HEK293 (cell line): ENCODE data around the gene GNG7.

Experiments
- CTCF ChIA-PET: fragments of 350-600 bp; formaldehyde crosslinking; extraction: SDS; loops from one replicate; lab custom pipeline; 2021; ENCODE audit warnings: antibody characterized with exemption; lab: Yijun Ruan, JAX
- POLR2A ChIA-PET: fragments of 300-600 bp; formaldehyde crosslinking; extraction: SDS; loops from one replicate; lab custom pipeline; 2020; ENCODE audit warnings: antibody characterized with exemption, inconsistent platforms; lab: Yijun Ruan, JAX
- H3K27ac ChIP-seq: fragments of 200-500 bp; sonication (Bioruptor generic); 2 replicates; pipeline ENCODE4 v1.5.1; 2014; ENCODE audit warnings: low read depth, low read length, control low read depth, inconsistent platforms; ENCODE audit errors: extremely low read depth
- H3K36me3 ChIP-seq, 2 experiments: fragments of 200-500 bp in 1 of 2; sonication (Bioruptor generic) in 1 of 2; 1 replicate in 1 of 2; 2 replicates in 1 of 2; pipeline ENCODE4 v1.5.1; 2014 to 2017; ENCODE audit warnings: inconsistent platforms in 2 of 2, low read length in 2 of 2; ENCODE audit not compliant: control insufficient read depth in 2 of 2, insufficient read depth in 1 of 2
- H3K4me1 ChIP-seq: fragments of 200-500 bp; sonication (Bioruptor generic); 2 replicates; pipeline ENCODE4 v1.5.1; 2014; ENCODE audit warnings: mild to moderate bottlenecking, low read length, inconsistent platforms; ENCODE audit not compliant: control insufficient read depth, insufficient read depth
- H3K4me3 ChIP-seq: 2 replicates; pipeline ENCODE4 v1.5.1; 2011; ENCODE audit warnings: low read depth, mild to moderate bottlenecking, control low read depth, low read length, moderate library complexity
- H3K9me3 ChIP-seq: fragments of 200-500 bp; sonication (Bioruptor generic); 2 replicates; pipeline ENCODE4 v1.5.1; 2014; ENCODE audit warnings: low read depth, low read length, inconsistent platforms; ENCODE audit not compliant: control insufficient read depth, insufficient read depth
- EGR2 ChIP-seq: fragments of 450-650 bp; formaldehyde crosslinking; IDR thresholded peaks from 2 replicates; pipeline ENCODE4 v1.5.1; 2016; ENCODE audit warnings: low read depth, missing biosample characterization, missing genetic modification characterization
- GLIS1 ChIP-seq: fragments of 450-650 bp; formaldehyde crosslinking; IDR thresholded peaks from 2 replicates; pipeline ENCODE4 v1.5.1; 2016; ENCODE audit warnings: missing biosample characterization, missing genetic modification characterization
- GLIS2 ChIP-seq: fragments of 450-650 bp; formaldehyde crosslinking; IDR thresholded peaks from 2 replicates; pipeline ENCODE4 v1.5.1; 2016; ENCODE audit warnings: missing biosample characterization, missing genetic modification characterization
- KLF10 ChIP-seq: fragments of 450-650 bp; IDR thresholded peaks from 2 replicates; pipeline ENCODE4 v1.5.1; 2018; ENCODE audit warnings: missing biosample characterization, mild to moderate bottlenecking, missing genetic modification characterization
- KLF8 ChIP-seq: fragments of 450-650 bp; formaldehyde crosslinking; IDR thresholded peaks from 2 replicates; pipeline ENCODE4 v1.5.1; 2016; ENCODE audit warnings: missing biosample characterization, missing genetic modification characterization
- SP2 ChIP-seq: fragments of 450-650 bp; formaldehyde crosslinking; IDR thresholded peaks from 2 replicates; pipeline ENCODE4 v1.5.1; 2016; ENCODE audit warnings: missing biosample characterization, missing genetic modification characterization
- SP3 ChIP-seq: fragments of 450-650 bp; formaldehyde crosslinking; IDR thresholded peaks from 2 replicates; pipeline ENCODE4 v1.5.1; 2016; ENCODE audit warnings: missing biosample characterization, missing genetic modification characterization
- WT1 ChIP-seq: fragments of 450-650 bp; formaldehyde crosslinking; IDR thresholded peaks from 2 replicates; pipeline ENCODE4 v1.5.1; 2016; ENCODE audit warnings: missing biosample characterization, missing genetic modification characterization
- YY2 ChIP-seq: fragments of 450-650 bp; formaldehyde crosslinking; IDR thresholded peaks from 2 replicates; pipeline ENCODE4 v1.5.1; 2016; ENCODE audit warnings: missing biosample characterization, missing genetic modification characterization
- ZBTB7A ChIP-seq: fragments of 450-650 bp; formaldehyde crosslinking; IDR thresholded peaks from 2 replicates; pipeline ENCODE4 v1.5.1; 2016; ENCODE audit warnings: low read depth, missing biosample characterization, missing genetic modification characterization
- ZFHX2 ChIP-seq: fragments of 450-650 bp; formaldehyde crosslinking; conservative IDR thresholded peaks from 2 replicates; pipeline ENCODE4 v1.5.1; 2016; ENCODE audit warnings: missing biosample characterization, missing genetic modification characterization
- ZIC2 ChIP-seq: fragments of 450-650 bp; formaldehyde crosslinking; IDR thresholded peaks from 2 replicates; pipeline ENCODE4 v1.5.1; 2016; ENCODE audit warnings: missing biosample characterization, missing genetic modification characterization
- ZNF138 ChIP-seq: fragments of 450-650 bp; formaldehyde crosslinking; IDR thresholded peaks from 2 replicates; pipeline ENCODE4 v1.5.1; 2016; ENCODE audit warnings: missing biosample characterization, missing genetic modification characterization, borderline replicate concordance
- ZNF19 ChIP-seq: fragments of 450-650 bp; formaldehyde crosslinking; IDR thresholded peaks from 2 replicates; pipeline ENCODE4; 2016; ENCODE audit warnings: missing biosample characterization, missing genetic modification characterization, low read depth
- ZNF221 ChIP-seq: fragments of 450-650 bp; formaldehyde crosslinking; IDR thresholded peaks from 2 replicates; pipeline ENCODE4 v1.5.1; 2017; ENCODE audit warnings: missing biosample characterization, missing genetic modification characterization, borderline replicate concordance
- ZNF501 ChIP-seq: fragments of 450-650 bp; formaldehyde crosslinking; IDR thresholded peaks from 2 replicates; pipeline ENCODE4 v1.5.1; 2016; ENCODE audit warnings: missing biosample characterization, missing genetic modification characterization
- ZNF600 ChIP-seq: fragments of 450-650 bp; formaldehyde crosslinking; IDR thresholded peaks from 2 replicates; pipeline ENCODE4 v1.5.1; 2016; ENCODE audit warnings: missing biosample characterization, missing genetic modification characterization
- ZNF707 ChIP-seq: fragments of 450-650 bp; formaldehyde crosslinking; IDR thresholded peaks from 2 replicates; pipeline ENCODE4 v1.5.1; 2016; ENCODE audit warnings: missing biosample characterization, missing genetic modification characterization
- ZNF76 ChIP-seq: fragments of 450-650 bp; formaldehyde crosslinking; IDR thresholded peaks from 2 replicates; pipeline ENCODE4; 2016; ENCODE audit warnings: low read depth, missing biosample characterization, missing genetic modification characterization, borderline replicate concordance
- ZNF785 ChIP-seq: fragments of 450-650 bp; formaldehyde crosslinking; IDR thresholded peaks from 2 replicates; pipeline ENCODE4 v1.5.1; 2016; ENCODE audit warnings: missing biosample characterization, missing genetic modification characterization
- ZNF837 ChIP-seq: fragments of 450-650 bp; formaldehyde crosslinking; IDR thresholded peaks from 2 replicates; pipeline ENCODE4 v1.5.1; 2016; ENCODE audit warnings: missing biosample characterization, missing genetic modification characterization
- ZXDB ChIP-seq: fragments of 450-650 bp; formaldehyde crosslinking; IDR thresholded peaks from 2 replicates; pipeline ENCODE4 v1.5.1; 2016; ENCODE audit warnings: missing biosample characterization, missing genetic modification characterization
- TF ChIP-seq, protein P1 (sequence below): fragments of 450-650 bp; formaldehyde crosslinking; IDR thresholded peaks from 2 replicates; pipeline ENCODE4 v1.5.1; 2016; ENCODE audit warnings: missing biosample characterization, missing genetic modification characterization
- TF ChIP-seq, protein P2 (sequence below): fragments of 450-650 bp; formaldehyde crosslinking; IDR thresholded peaks from 2 replicates; pipeline ENCODE4 v1.5.1; 2016; ENCODE audit warnings: missing biosample characterization, missing genetic modification characterization
- TF ChIP-seq, protein P3 (sequence below): fragments of 450-650 bp; formaldehyde crosslinking; IDR thresholded peaks from 2 replicates; pipeline ENCODE4 v1.5.1; 2017; ENCODE audit warnings: missing biosample characterization, missing genetic modification characterization
- TF ChIP-seq, protein P4 (sequence below): fragments of 450-650 bp; formaldehyde crosslinking; IDR thresholded peaks from 2 replicates; pipeline ENCODE4 v1.5.1; 2016; ENCODE audit warnings: missing biosample characterization, missing genetic modification characterization

GNG7 gene

GRCh38 chr19:2720777-2721569 is 18.5 kb upstream of the GNG7 start, which contains the start of gene DIRAS1:
TSS of gene DIRAS1 (minus strand) at chr19:2721372. CDS start at chr19:2717806, 3,566 bp downstream.
- H3K27ac ChIP-seq: no peak within 1 kb of the TSS
- CTCF ChIA-PET: interaction anchor here (0.6 kb wide), 1 partner anchor 547 kb away, joined by 3 read pairs; no protein-coding TSS in a partner anchor
- TF ChIP-seq ZNF501 (tag by site-specific recombination) (no peak), GLIS2 (tag by site-specific recombination) (peak; percentile 43; the same call in 1 of the 2 replicates), SP2 (tag by site-specific recombination) (peak; percentile 54), SP3 (tag by site-specific recombination) (peak; percentile 51), GLIS1 (peak; percentile 57), KLF10 (tag by site-specific recombination) (no peak), ZNF138 (tag by site-specific recombination) (no peak), KLF8 (tag by site-specific recombination) (peak; percentile 45; the same call in 1 of the 2 replicates), ZBTB7A (tag by site-specific recombination) (peak; percentile 64; the same call in 1 of the 2 replicates)
- TF ChIP-seq, protein P1, sequence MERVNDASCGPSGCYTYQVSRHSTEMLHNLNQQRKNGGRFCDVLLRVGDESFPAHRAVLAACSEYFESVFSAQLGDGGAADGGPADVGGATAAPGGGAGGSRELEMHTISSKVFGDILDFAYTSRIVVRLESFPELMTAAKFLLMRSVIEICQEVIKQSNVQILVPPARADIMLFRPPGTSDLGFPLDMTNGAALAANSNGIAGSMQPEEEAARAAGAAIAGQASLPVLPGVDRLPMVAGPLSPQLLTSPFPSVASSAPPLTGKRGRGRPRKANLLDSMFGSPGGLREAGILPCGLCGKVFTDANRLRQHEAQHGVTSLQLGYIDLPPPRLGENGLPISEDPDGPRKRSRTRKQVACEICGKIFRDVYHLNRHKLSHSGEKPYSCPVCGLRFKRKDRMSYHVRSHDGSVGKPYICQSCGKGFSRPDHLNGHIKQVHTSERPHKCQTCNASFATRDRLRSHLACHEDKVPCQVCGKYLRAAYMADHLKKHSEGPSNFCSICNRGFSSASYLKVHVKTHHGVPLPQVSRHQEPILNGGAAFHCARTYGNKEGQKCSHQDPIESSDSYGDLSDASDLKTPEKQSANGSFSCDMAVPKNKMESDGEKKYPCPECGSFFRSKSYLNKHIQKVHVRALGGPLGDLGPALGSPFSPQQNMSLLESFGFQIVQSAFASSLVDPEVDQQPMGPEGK (tag by site-specific recombination): peak; percentile 63; the same call in 1 of the 2 replicates
- TF ChIP-seq, protein P2, sequence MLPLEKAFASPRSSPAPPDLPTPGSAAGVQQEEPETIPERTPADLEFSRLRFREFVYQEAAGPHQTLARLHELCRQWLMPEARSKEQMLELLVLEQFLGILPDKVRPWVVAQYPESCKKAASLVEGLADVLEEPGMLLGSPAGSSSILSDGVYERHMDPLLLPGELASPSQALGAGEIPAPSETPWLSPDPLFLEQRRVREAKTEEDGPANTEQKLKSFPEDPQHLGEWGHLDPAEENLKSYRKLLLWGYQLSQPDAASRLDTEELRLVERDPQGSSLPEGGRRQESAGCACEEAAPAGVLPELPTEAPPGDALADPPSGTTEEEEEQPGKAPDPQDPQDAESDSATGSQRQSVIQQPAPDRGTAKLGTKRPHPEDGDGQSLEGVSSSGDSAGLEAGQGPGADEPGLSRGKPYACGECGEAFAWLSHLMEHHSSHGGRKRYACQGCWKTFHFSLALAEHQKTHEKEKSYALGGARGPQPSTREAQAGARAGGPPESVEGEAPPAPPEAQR (tag by site-specific recombination): no peak
- TF ChIP-seq, all 188 proteins: peak for 7
- POLR2A ChIA-PET: interaction anchor here (0.5 kb wide), 1 partner anchor 1631 kb away, joined by 3 read pairs; no protein-coding TSS in a partner anchor
- Histone ChIP-seq H3K4me3 (peak within 1 kb of the TSS; percentile 37), H3K4me1 (no peaks in the 10 kb centered on the region), H3K36me3 (peaks cover 0 to 19% of the 10 kb centered on the region in 2 experiments; a peak in 1 of 3 replicates), H3K9me3 (no peaks in the 10 kb centered on the region)

GRCh38 chr19:2719920-2720776 is 17.7 kb upstream of the GNG7 start:
- POLR2A ChIA-PET: interaction anchor here (0.5 to 0.6 kb wide), 2 partner anchors 60 to 1632 kb away, joined by 3 to 4 read pairs; no protein-coding TSS in a partner anchor
- Histone ChIP-seq H3K27ac (no peak overlapping the region), H3K4me3 (peak overlapping the region; percentile 37), H3K36me3 (peaks cover 0 to 27% of the 10 kb centered on the region in 2 experiments; a peak in 1 of 3 replicates), H3K4me1 (no peaks in the 10 kb centered on the region), H3K9me3 (no peaks in the 10 kb centered on the region)
- CTCF ChIA-PET: interaction anchor here (0.6 kb wide), 1 partner anchor 546 kb away, joined by 3 read pairs; no protein-coding TSS in a partner anchor
- TF ChIP-seq ZNF600 (tag by site-specific recombination) (0 out of 2 replicates have a peak, but pooled peaks have one; percentile 25), ZNF221 (tag by site-specific recombination) (no peak), EGR2 (tag by site-specific recombination) (peak; percentile 56; the same call in 1 of the 2 replicates), ZNF76 (tag by site-specific recombination) (no peak), ZNF837 (no peak), SP2 (tag by site-specific recombination) (peak; percentile 46), WT1 (tag by site-specific recombination) (no peak), ZFHX2 (tag by site-specific recombination) (peak; percentile 63), ZNF707 (tag by site-specific recombination) (no peak), ZIC2 (tag by site-specific recombination) (0 out of 2 replicates have a peak, but pooled peaks have one; percentile 12), YY2 (tag by site-specific recombination) (no peak), ZXDB (tag by site-specific recombination) (no peak), ZNF19 (tag by site-specific recombination) (no peak), ZNF785 (tag by site-specific recombination) (no peak)
- TF ChIP-seq, protein P3, sequence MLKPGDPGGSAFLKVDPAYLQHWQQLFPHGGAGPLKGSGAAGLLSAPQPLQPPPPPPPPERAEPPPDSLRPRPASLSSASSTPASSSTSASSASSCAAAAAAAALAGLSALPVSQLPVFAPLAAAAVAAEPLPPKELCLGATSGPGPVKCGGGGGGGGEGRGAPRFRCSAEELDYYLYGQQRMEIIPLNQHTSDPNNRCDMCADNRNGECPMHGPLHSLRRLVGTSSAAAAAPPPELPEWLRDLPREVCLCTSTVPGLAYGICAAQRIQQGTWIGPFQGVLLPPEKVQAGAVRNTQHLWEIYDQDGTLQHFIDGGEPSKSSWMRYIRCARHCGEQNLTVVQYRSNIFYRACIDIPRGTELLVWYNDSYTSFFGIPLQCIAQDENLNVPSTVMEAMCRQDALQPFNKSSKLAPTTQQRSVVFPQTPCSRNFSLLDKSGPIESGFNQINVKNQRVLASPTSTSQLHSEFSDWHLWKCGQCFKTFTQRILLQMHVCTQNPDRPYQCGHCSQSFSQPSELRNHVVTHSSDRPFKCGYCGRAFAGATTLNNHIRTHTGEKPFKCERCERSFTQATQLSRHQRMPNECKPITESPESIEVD (tag by site-specific recombination): no peak
- TF ChIP-seq, protein P4, sequence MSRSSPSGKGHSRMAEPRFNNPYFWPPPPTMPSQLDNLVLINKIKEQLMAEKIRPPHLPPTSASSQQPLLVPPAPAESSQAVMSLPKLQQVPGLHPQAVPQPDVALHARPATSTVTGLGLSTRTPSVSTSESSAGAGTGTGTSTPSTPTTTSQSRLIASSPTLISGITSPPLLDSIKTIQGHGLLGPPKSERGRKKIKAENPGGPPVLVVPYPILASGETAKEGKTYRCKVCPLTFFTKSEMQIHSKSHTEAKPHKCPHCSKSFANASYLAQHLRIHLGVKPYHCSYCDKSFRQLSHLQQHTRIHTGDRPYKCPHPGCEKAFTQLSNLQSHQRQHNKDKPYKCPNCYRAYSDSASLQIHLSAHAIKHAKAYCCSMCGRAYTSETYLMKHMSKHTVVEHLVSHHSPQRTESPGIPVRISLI: no peak
